Measurements from ENCODE around the gene SUGP1.

GRCh38 chr19:19226663-19227062 is 93.6 kb downstream of the SUGP1 start:
- TF ChIP-seq POLR2A (IDR thresholded peaks at IDR 0.05) (no peak), CTCF (IDR thresholded peaks at IDR 0.05) (no peak)
